Activated CD4-positive, alpha-beta T cell treated with anti-CD3 and anti-CD28 coated beads, Interleukin-2, amount 50 U/mL, for 1 hour (primary cell): Measurements from ENCODE around the gene PTH1R.
"Not testable (repeated sequence)": the region's sequence is repeated elsewhere in the genome, so short reads cannot be mapped to it uniquely, and the experiment has no call there.

Experiments used
- DNase-seq: peaks from one replicate; pipeline ENCODE4 v3.0.0-alpha.2; 2020

PTH1R gene

DNA sequence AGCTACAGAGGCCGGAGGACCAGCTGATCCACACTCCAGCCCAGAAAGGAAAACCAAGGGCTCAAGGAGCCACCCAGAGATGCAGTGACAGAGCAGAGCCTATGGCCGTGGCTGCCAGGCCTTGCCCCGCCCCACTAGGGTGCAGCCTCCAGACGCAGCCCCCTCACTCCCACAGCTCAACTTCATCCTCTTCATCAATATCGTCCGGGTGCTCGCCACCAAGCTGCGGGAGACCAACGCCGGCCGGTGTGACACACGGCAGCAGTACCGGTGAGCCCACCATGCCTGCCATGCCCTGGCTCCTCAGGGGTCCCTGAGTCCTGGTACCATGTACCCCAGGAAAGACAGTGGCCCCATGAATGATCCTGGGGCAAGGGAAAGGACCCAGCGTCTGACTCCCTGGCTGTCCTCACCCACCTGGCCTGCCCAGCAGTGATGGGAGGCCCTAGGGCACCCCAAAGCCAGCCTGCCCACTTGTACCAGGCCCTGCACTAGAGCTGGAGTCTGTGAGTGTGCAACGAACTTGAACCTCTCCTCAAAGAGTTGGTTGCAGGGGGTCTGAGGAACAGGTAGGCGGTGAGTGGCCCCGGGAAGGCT lies 24.2 kb downstream of the PTH1R start:
- no peak for DNase-seq

DNA sequence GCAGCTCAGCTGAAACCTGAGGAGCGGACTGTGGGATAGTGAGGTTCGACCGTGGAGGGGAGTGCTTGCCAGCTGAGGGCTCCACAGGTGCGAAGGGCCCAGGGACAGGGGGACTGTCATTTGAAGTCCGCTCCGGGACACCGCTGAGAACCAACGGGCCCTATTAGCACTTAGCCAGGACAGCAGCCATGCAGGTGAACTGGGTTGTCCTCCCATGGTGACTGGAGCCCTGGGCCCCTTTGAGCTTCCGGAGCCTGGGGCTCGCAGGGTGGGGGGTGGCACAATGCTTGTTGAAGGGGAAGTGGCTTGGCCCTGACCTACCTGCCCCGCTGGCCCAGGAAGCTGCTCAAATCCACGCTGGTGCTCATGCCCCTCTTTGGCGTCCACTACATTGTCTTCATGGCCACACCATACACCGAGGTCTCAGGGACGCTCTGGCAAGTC lies 24.7 kb downstream of the PTH1R start:
- DNase-seq = no peak

DNA sequence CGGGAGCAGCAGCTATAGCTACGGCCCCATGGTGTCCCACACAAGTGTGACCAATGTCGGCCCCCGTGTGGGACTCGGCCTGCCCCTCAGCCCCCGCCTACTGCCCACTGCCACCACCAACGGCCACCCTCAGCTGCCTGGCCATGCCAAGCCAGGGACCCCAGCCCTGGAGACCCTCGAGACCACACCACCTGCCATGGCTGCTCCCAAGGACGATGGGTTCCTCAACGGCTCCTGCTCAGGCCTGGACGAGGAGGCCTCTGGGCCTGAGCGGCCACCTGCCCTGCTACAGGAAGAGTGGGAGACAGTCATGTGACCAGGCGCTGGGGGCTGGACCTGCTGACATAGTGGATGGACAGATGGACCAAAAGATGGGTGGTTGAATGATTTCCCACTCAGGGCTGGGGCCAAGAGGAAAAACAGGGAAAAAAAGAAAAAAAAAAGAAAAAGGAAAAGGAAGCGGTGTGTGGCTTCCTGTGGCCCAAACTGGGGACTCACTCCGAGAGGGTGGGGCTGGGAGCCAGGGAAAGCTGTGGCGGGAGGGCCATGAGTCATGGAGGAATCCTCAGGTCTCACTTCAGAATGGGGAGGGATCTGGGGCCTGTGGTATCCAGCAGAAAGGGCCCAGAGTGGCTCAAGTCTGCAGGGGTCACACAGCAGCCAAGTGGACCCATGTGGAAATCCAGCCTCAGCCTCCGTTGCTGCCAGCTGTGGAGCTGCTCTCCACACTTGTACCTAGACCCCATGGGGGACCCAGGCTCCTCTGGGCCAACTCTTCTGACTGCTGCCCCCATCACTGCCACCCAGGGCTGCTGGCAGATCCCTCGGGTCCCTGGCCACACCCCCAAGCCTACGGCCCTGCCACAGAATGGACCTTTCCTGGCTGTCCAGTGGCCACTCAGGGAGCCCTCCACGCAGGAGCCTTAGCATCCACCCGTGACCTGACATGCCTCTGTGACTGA lies 26.1 kb downstream of the PTH1R start:
- no peak for DNase-seq

DNA sequence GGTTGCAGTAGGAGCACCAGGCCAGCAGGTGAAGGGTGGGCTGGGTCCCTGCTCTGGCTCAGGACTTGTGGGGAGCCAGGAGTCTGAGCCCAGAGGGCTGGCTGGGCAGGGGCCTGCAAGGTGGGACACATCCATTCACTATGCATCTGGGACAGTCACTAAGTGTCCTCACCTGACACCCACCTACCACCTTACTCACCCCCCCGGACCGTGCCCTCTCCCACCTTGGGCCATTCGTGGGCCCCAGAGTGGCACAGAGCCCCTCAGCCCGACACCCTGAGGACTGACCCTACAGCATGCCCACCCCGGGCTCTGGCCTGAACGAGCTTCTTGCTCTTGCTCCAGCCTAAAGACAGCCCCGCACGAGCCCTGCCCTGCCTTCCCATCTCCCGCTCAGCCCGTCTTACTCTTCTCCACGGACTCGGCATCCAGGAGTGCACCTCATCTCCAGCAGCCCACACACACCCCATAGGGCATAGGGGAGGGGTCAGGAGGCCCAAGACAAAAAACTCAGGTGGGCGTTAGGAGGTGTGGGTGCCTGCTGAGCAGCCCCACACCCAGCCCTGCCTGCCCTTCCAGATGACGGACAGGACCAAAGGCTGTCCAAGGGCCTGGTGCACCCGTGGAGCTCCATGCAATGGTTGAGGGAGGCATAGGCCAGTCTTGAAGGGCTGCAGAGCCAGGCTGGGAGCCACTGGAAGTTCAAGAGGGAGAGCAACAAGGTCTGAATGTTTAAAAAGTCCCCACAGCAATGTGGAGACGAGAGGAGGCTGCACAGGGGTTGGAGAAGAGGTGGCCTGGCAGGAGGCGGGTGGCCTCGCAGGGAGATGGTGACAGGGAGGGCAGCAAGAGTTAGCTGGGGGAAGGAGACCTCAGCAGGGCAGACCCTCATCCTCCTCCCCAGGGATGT lies 27.0 kb downstream of the PTH1R start:
- no peak for DNase-seq

DNA sequence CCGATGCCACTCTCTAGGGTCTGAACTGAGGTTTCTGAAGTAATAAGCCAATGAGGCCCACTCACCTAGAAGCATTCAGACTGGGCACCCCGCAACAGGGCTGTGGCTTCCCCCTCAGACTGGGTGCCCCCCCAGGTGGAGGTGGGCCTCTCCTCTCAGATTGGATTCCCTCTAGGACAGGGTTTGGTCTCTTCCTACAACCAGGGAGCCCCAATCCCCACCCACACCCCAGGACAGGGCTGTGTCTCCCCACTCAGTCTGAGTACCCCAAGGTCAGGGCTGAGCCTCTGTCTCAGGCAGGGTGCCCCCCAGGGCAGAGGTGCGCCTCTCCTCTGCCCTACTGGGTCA lies 27.7 kb downstream of the PTH1R start:
- DNase-seq = no peak

DNA sequence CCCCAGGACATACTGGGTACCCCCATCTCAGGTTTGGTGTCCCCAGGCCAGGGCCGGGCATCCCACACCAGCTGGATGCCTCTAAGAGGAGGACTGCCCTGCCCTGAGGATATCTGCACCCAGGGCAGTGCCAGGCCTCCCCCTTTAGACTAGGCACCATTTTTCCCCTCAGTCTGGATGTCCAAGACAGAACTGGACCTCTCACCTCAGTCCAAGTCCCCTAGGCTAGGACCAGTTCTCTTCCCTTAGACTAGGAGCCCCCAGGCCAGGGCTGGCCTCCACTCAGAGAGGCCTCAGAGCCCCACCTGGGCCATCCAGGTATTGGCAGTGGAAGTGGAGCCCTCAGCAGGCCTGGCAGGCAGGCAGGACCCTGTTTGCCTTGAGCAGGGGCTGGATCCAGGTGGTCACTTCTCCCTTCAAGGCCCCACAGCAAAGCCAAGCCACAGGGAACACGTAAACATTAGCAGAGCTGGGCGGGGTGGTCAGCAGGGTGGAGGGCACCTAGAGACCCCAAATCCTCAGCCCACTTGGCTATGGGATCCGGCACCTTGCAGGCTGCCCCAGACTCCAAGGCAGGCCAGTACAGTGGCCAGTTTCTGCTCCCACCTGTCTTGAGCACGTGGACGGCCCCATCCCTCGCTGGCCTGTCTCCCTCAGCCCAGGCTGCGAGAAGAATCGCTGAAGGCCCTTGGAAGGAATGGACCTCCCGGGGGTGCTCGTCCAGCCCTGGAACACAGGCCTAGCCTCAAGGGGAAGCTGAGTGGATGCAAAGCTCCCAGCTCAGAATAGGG lies 28.3 kb downstream of the PTH1R start:
- no peak for DNase-seq

DNA sequence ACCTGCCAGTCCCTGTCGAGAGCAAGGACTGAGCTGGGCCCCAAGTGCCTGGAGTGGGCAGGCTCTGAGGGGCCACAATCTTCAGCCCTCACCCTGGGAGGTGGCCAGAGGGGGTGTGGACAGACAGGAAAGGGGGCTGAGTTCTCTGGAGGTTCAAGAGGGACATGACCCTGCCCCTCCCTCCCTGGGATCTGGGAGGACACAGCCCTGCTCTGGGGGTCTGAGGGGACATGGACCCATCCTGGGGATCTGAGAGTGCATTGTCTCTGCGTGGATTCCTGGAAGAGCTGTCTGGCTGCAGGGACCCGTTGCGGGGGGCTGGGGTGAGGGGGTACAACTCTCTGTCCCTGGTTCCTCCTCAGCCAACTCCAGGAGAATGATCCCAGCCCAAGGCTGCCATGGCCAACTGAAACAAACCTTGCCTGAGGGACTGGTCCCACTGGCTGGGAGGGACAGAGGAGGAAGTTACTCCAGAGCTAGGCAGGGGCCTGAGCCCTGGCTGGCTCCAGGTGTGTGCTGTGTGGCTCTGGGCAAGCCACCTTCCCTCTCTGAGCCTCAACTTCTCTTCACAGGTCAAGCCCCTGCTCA lies 29.0 kb downstream of the PTH1R start:
- no peak for DNase-seq

DNA sequence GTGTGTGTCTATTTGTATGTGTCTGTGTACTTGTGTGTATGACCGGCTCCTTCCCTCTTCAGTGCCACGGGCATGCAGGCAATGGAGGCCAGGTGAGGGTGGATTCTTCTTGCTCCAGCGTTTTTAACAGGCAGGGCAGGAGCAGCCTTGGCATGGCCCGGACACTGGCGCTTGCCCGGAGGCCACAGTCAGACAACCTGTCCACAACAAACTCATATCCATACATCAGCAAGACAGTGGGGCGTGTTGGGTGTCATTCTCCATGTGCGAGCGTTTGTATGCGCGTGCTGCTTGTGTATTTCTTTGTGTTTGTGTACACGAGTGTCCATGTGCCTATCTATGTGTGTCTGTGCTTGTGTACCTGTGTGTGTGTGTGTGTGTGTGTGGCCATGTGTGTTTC lies 29.8 kb downstream of the PTH1R start:
- DNase-seq = no peak

DNA sequence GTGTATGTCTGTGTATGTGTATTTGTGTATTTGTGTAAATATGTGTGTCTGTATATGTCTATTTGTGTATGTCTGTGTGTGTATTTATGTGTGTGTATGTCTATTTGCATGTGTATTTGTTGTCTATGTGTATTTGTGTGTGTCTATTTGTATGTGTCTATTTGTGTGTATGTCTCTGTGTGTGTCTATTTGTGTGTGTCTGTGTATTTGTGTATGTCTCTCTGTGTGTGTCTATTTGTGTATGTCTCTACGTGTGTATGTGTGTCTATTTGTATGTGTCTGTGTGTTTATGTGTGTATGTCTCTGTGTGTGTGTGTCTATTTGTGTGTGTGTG lies 30.4 kb downstream of the PTH1R start:
- no peak for DNase-seq

DNA sequence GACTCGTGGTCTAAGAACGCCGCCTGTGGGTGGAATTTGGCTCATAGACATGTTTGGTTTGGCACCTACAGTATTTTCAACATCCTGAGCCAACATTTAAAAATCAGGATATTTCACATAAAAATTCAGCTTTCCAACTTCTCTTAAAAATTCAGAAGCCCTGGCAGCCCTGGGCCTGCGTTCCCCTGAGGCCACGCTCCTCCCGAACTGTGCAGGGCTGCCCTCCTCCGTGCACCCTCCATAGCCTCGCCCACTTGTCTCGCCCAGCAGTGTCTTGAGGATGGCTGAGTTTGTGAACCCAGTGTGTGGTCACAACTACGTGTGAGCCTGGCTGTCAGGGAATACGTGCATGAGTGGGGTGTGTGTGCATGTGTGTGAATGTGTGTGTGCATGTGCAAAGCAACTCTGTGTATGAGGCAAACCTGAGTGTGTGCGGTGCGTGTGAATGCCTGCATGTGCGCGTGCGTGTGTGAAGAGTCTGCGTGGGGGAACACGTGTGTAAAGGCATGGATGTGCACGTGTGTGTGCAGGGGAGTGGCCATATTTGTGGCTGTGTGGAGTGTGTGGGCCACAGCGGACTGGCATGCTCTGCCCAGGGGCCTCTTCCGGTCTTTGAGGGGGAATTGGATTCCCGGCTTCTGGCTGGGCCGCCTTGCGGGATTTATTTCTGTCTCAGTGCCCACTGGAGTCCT lies 30.9 kb downstream of the PTH1R start:
- no peak for DNase-seq

DNA sequence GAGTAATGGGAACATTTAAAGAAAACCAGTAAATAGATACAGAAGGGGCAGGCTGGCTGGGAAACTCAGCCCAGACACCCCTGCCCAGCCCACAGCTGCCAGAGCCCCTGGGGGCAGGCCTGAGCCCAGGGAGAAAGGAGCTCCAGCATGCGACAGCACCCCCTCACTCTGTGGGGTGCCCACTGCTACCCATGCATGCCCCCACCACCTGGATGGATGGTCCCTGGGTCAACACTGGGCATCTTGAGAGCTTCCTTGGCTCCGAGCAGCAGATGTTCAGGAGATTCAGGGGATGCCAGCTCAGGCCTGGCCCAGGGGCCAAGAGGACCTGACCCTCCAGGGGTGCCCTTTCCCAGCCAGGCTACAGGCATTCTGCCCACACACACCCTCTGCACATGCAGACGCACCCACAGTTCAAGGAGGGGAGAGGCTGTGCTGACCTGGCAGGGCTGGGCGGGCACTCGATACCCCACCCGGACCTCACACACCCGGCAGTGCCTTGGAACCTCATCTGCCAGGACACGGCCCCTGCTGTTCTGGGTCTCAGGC lies 31.5 kb downstream of the PTH1R start:
- DNase-seq = no peak

DNA sequence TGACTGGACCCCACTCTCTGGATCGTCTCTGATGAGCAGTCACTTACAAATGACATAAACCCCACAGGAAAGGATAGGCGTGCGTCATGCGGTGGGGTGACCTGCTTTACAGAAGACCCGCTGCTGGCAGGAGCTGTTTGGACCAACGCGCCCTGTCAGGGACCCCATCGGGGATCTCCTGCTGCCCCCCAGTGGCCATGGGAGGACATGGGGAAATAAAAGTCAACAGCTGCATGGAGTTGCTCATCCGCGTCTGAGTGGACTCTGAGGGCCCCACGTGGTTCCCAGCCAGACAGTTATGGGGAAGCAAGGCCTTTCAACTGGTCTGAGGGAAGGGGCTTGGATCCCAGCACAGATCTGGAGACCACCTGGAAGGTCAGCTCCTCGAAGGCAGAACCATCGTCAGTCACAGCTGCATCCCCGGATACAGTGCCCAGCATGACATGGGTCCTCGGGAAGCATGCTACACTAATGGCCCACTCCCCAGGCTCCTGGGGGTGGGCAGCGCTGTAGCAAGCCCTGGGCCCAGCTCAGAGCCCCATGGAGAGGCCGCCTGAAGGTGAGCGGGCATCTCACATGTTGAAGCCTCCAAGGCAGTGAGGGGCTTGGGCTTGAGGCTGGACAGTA lies 32.1 kb downstream of the PTH1R start:
- DNase-seq = peak; percentile 77

DNA sequence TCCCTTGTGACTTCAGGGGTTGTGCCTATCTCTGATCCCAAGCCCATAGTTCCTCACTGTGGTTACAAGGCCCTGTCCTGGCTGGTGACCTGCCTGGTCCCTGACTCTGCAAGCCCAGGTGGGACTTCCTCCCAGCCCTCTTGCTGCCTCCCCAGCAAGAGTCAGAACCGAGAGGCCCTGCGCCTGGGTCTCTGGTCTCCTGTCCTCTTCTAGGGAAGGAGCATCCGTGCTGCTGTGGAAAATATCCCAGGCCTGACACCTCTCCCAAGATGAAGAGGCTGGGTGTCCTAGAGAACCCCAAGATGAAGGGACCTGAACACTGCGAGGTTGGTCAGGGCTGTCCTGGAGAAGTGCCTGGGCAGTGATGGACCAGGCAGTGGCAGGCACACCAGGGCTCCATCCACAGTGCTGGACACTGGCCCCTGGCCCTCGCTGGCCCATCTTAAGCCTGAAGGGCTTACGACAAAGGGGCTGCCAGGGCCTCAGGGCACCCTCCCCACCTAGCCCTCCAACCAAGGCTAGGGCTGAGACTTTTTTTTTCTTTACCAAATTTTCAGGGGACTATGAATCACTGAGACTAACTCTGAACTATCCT lies 32.7 kb downstream of the PTH1R start:
- no peak for DNase-seq

DNA sequence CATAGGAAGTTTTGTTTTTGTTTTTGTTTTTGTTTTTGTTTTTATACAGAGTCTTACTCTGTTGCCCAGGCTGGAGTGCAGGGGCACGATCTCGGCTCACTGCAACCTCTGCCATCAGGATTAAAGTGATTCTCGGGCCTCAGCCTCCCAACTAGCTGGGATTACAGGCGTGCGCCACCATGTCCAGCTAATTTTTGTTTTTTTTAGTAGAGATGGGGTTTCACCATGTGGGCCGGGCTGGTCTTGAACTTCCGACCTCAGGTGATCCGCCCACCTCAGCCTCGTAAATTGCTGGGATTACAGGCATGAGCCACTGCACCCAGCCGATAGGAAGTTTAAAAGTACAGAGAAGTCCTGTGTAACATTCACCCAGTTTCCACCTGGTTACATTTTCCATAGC lies 33.4 kb downstream of the PTH1R start:
- not testable (repeated sequence) for DNase-seq

DNA sequence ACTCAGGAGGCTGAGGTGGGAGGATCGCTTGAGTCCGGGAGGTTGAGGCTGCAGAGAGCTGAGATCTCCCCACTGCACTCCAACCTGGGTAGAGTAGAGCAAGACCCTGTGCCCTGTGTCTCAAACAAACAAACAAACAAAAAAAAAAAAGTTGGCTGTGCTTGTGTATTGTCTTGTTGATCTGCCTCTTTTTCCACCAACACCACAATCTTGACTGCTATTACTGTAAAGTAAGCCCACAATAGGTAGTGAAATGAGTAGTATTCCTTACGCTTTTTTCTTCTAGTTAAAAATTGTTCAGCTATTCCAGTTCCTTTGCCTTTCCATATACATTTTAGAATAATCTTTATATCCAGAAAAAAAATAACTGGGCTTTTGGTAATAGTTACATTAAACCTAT lies 35.5 kb downstream of the PTH1R start:
- DNase-seq = no peak

DNA sequence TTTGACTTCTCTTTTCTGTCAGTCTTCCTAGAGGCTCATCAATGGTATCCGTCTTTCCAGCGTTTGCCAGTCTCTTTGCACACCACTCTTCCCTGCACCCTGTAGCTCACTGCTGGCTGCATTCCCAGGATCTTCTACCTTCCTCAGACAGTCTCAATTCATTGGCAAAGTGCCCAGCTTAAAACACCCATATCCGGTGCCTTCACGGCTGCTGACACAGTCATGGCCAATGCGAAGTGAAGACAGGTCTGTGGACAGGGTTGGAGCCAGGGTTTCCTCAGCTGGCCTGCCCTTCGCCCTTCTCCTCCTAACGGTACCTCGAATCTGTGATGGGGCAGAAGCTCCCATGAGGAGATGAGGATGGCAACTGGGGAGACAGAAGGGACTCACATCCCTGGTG lies 36.1 kb downstream of the PTH1R start:
- DNase-seq = no peak

DNA sequence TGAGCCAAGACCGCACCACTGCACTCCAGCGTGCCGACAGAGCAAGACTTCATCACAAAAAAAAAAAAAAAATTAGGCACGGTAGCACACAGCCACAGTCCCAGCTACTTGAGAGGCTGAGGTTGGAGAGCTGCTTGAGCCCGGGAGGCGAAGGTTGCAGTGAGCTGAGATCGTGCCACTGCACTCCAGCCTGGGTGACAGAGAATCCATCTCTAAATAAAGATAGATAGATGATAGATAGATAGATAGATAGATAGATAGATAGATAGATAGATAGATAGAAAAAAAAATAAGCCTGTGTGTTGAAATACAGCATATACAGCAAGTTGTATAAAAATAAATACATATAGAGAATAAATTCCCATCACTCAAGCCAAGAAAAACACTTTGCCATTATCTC lies 37.3 kb downstream of the PTH1R start:
- DNase-seq = no peak

DNA sequence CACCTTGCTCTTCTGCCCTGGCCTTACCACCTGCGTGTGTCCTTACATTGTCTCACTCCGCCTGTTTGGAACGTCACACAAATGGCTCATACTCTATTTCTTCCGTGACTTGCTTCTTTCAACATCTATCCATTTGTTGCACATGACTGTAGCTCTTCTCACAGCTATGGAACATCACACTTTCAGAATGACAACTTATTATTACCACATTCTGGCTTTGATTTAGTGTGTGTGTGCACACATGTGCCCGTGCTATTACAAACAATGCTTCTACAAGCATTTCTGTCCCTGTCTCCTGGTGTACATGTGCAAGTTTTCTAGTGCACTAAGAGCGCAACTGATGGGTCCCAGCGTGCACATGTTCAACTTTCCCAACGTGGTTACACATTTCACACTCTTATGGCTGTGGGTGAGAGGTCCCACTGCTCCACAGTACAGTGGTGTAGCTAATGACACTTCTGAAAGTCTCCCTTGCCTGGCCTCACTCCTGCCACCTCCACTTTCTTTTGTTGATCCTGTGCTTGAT lies 37.8 kb downstream of the PTH1R start:
- DNase-seq = no peak

DNA sequence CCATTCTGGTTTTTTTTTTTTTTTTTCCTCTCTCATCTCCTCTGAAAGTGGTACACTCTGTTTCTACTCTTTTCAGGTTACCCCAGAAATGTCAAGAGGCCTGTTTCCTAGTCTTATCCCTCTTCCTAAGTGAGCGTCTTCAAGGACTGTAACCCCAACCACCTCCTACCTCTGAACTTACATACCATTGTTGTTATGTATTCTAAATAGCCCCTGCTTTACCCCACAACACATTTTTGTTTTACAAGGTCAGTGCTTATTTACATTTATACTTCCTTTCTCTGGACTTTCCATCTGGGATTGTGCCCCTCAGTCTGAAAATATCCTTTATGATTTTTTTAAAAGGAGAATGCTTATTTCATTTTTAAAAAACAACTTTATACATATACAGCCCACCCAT lies 38.8 kb downstream of the PTH1R start:
- no peak for DNase-seq

DNA sequence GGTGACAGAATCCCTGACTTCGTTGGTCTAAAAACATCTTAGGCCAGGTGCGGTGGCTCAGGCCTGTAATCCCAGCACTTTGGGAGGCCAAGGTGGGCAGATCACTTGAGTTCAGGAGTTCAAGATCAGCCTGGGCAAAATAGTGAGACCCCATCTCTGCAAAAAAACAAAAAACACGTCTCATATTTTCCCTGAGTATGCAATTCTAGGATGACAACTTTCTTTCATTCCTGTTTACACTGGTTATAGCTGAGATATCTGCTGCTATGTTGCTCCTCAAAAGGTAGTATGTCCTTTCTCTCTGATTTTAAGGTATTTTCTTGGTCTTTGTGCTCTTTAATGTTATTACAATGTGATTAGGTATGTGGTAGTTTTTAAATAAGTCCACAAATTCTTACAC lies 39.3 kb downstream of the PTH1R start:
- DNase-seq = no peak
